ENCODE measurements around the gene WIPF3. TPM values are rescaled to one million over a fixed set of nuclear protein-coding genes. Genes with fewer than 3 reads are reported as not detected.

WIPF3 gene
- total RNA-seq, 1 experiment from 2014 or later = 11.6 TPM

GRCh38 chr7:29945259-29945809 lies 139.0 kb downstream of the WIPF3 start:
- H3K9me3 Mint-ChIP-seq = no peaks in the 10 kb centered on the region
- TF ChIP-seq CTCF (conservative IDR thresholded peaks at IDR 0.05) = no peak
- H3K4me1 Mint-ChIP-seq = no peaks in the 10 kb centered on the region
- Histone ChIP-seq H3K4me1 (ENCODE audit: insufficient read depth, low read length) (no peaks in the 10 kb centered on the region), H3K4ac (ENCODE audit: low read depth, low read length) (no peak overlapping the region), H3K79me2 (ENCODE audit: insufficient read depth, low read length) (no peaks in the 10 kb centered on the region), H4K8ac (replicated peaks; ENCODE audit: insufficient read length, low read depth, low read length) (no peak overlapping the region), H3K4me2 (ENCODE audit: insufficient read depth, insufficient read length, low read length) (no peak overlapping the region), H3K27ac (ENCODE audit: insufficient read length, low read depth, low read length) (no peak overlapping the region), H3K56ac (ENCODE audit: insufficient read length, low read depth, low read length) (no peak overlapping the region), H4K5ac (ENCODE audit: insufficient read length, low read depth, low read length) (no peak overlapping the region), H2BK5ac (ENCODE audit: insufficient read length, low read length) (no peak overlapping the region), H4K91ac (ENCODE audit: insufficient read length, low read depth, low read length) (no peak overlapping the region), H2AFZ (ENCODE audit: low read length) (no peak overlapping the region), H3K9ac (ENCODE audit: extremely low read depth, insufficient read length, low read length) (no peak overlapping the region), H3T11ph (ENCODE audit: low read length) (no peak overlapping the region), H2BK120ac (ENCODE audit: low read depth, low read length, poor library complexity, severe bottlenecking) (no peak overlapping the region), H2BK12ac (ENCODE audit: insufficient read length, low read depth, low read length) (no peak overlapping the region), H3K23ac (ENCODE audit: insufficient read length, low read depth, low read length) (no peak overlapping the region), H2BK15ac (ENCODE audit: low read depth, low read length) (no peak overlapping the region), H3K27me3 (ENCODE audit: insufficient read depth, low read length) (no peaks in the 10 kb centered on the region), H3K79me1 (ENCODE audit: insufficient read depth, low read depth, low read length, poor library complexity, severe bottlenecking) (no peaks in the 10 kb centered on the region), H2BK20ac (ENCODE audit: low read depth, low read length, poor library complexity, severe bottlenecking) (no peak overlapping the region), H3K9me3 (ENCODE audit: control insufficient read depth, low read depth, low read length) (no peaks in the 10 kb centered on the region), H3K23me2 (ENCODE audit: insufficient read length, low read depth, low read length, poor library complexity, severe bottlenecking) (no peaks in the 10 kb centered on the region), H3K14ac (ENCODE audit: insufficient read depth, low read length) (no peak overlapping the region), H4K20me1 (ENCODE audit: control insufficient read depth, insufficient read depth, insufficient read length) (no peaks in the 10 kb centered on the region), H3K18ac (ENCODE audit: insufficient read length, low read depth, low read length) (no peak overlapping the region), H2AK5ac (ENCODE audit: insufficient read length, low read length) (no peak overlapping the region)
- peaks cover 13 to 86% (median 60%) of the 10 kb centered on the region in 3 experiments; a peak in 6 of 7 replicates for H3K36me3 Mint-ChIP-seq (ENCODE audit: insufficient read depth in 1 of 3, low read depth in 3 of 3)
- H3K27me3 Mint-ChIP-seq (ENCODE audit: low read depth) = no peaks in the 10 kb centered on the region
- WGBS (ENCODE audit: extremely low coverage, insufficient read length, low lambda C conversion rate) = no CpG with 5 or more reads among the region's 4 CpGs
- no peak for DNase-seq
- H3K27ac Mint-ChIP-seq = no peak overlapping the region
- no peak overlapping the region for H3K4me3 Mint-ChIP-seq

All from H9 (cell line).